A549 (cell line): ENCODE data around the gene BOC. TPM values are rescaled to one million over a fixed set of nuclear protein-coding genes. Genes with fewer than 3 reads are reported as not detected.

Source experiments
- ATAC-seq, 2 experiments: fragments of 200-7000 bp in 1 of 2; fragments of >200 bp in 1 of 2; cut with Nextera tagmentation in 1 of 2; cut with Tn5 transposase in 1 of 2; 3 replicates each; pipeline versions ENCODE4 v1.8.0 to v1.9.1; 2018 to 2020; ENCODE audit warnings: mild to moderate bottlenecking in 1 of 2, moderate library complexity in 1 of 2
- CTCF ChIA-PET: fragments of 300-600 bp; sonication (Branson Sonifier 250); formaldehyde crosslinking; extraction: SDS; loops from one replicate; lab custom pipeline; 2021; ENCODE audit warnings: antibody characterized with exemption, inconsistent platforms; lab: Yijun Ruan, JAX
- POLR2A ChIA-PET: fragments of 350-600 bp; formaldehyde crosslinking; extraction: SDS; loops from one replicate; lab custom pipeline; 2021; ENCODE audit warnings: antibody characterized with exemption, inconsistent platforms; lab: Yijun Ruan, JAX
- DNase-seq, 2 experiments: peaks; one replicate each; pipeline versions ENCODE4 v3.0.0 to v3.0.0-alpha.2; 2011 to 2016; ENCODE audit warnings: low read depth in 1 of 2, low spot score in 1 of 2
- FAIRE-seq: peaks from 2 replicates; lab custom pipeline; 2011; peaks lifted over from hg19 to GRCh38; lab: Jason Lieb, UNC
- H3K27ac ChIP-seq, 2 experiments: fragments of >200 bp; sonication (Bioruptor Twin); formaldehyde crosslinking; 3 replicates each; pipeline ENCODE4 v1.5.1; 2016 to 2017
- H3K4me1 ChIP-seq: fragments of >200 bp; sonication (Bioruptor Twin); formaldehyde crosslinking; 3 replicates; pipeline ENCODE4 v1.6.1; 2016
- H3K4me2 ChIP-seq: fragments of >200 bp; sonication (Bioruptor Twin); formaldehyde crosslinking; 3 replicates; pipeline ENCODE4 v1.6.1; 2016
- H3K4me3 ChIP-seq: fragments of >200 bp; sonication (Bioruptor Twin); formaldehyde crosslinking; 3 replicates; pipeline ENCODE4 v1.5.1; 2016
- H3K9me3 ChIP-seq: fragments of >200 bp; sonication (Bioruptor Twin); formaldehyde crosslinking; 3 replicates; pipeline ENCODE4 v1.6.1; 2016
- CHD2 ChIP-seq: fragments of 150-350 bp; IDR thresholded peaks from 2 replicates; pipeline ENCODE4 v1.6.1; 2014; ENCODE audit warnings: low read length; ENCODE audit not compliant: partially characterized antibody
- EHF ChIP-seq: fragments of 250-450 bp; sonication (Bioruptor Pico); IDR thresholded peaks from 2 replicates; pipeline ENCODE4 v1.5.0; 2020; ENCODE audit warnings: mild to moderate bottlenecking
- EHMT2 ChIP-seq: fragments of 200-600 bp; sonication (generic); IDR thresholded peaks from 2 replicates; pipeline ENCODE4 v1.6.1; 2016; ENCODE audit warnings: antibody characterized with exemption, low read depth, mild to moderate bottlenecking, moderate library complexity
- FOSB ChIP-seq: fragments of 250-450 bp; sonication (Bioruptor Pico); IDR thresholded peaks from 2 replicates; pipeline ENCODE4 v1.5.0; 2020; ENCODE audit warnings: mild to moderate bottlenecking, moderate library complexity
- FOXS1 ChIP-seq: fragments of 250-450 bp; sonication (Bioruptor Pico); IDR thresholded peaks from 2 replicates; pipeline ENCODE4 v1.5.0; 2020; ENCODE audit warnings: mild to moderate bottlenecking, moderate library complexity
- GATA3 ChIP-seq: IDR thresholded peaks from 2 replicates; pipeline ENCODE4 v1.6.1; 2012; ENCODE audit warnings: borderline replicate concordance
- HDAC2 ChIP-seq: fragments of 200-600 bp; sonication (generic); IDR thresholded peaks from 2 replicates; pipeline ENCODE4 v1.6.1; 2016
- HEYL ChIP-seq: fragments of 250-450 bp; sonication (Bioruptor Pico); IDR thresholded peaks from 2 replicates; pipeline ENCODE4 v1.8.0; 2021; ENCODE audit warnings: mild to moderate bottlenecking, moderate library complexity
- HOXA7 ChIP-seq: fragments of 250-450 bp; sonication (Bioruptor Pico); IDR thresholded peaks from 2 replicates; pipeline ENCODE4 v1.5.0; 2020; ENCODE audit warnings: mild to moderate bottlenecking, moderate library complexity
- HOXB13 ChIP-seq: fragments of 250-450 bp; sonication (Bioruptor Pico); IDR thresholded peaks from 2 replicates; pipeline ENCODE4 v1.5.0; 2020; ENCODE audit warnings: low read depth, mild to moderate bottlenecking, moderate library complexity
- JUN ChIP-seq, 2 experiments: fragments of >200 bp; sonication (Bioruptor Twin); formaldehyde crosslinking; IDR thresholded peaks; 2 replicates in 1 of 2; 3 replicates in 1 of 2; pipeline ENCODE4 v1.6.1; 2016 to 2017
- JUNB ChIP-seq: fragments of >200 bp; sonication (Bioruptor Twin); formaldehyde crosslinking; IDR thresholded peaks from 2 replicates; pipeline ENCODE4 v1.6.1; 2016
- KDM5A ChIP-seq: fragments of 200-600 bp; sonication (generic); IDR thresholded peaks from 2 replicates; pipeline ENCODE4 v1.6.1; 2016; ENCODE audit warnings: antibody characterized with exemption, mild to moderate bottlenecking
- MAFK ChIP-seq: fragments of 450-650 bp; IDR thresholded peaks from 2 replicates; pipeline ENCODE4 v1.6.1; 2014; ENCODE audit not compliant: partially characterized antibody
- MYC ChIP-seq: IDR thresholded peaks from 2 replicates; pipeline ENCODE4 v1.6.1; 2012; ENCODE audit warnings: mild to moderate bottlenecking, inconsistent platforms, low read length, improper control_type of control experiment, borderline replicate concordance
- NR3C1 ChIP-seq: fragments of >200 bp; sonication (Bioruptor Twin); formaldehyde crosslinking; IDR thresholded peaks from 3 replicates; pipeline ENCODE4 v1.6.1; 2017
- PHF8 ChIP-seq: fragments of 200-600 bp; sonication (generic); IDR thresholded peaks from 2 replicates; pipeline ENCODE4 v1.6.1; 2016; ENCODE audit warnings: low read depth, mild to moderate bottlenecking, antibody characterized with exemption, moderate library complexity, borderline replicate concordance
- POLR2A ChIP-seq: IDR thresholded peaks from 2 replicates; pipeline ENCODE4 v1.6.1; 2012; ENCODE audit warnings: mild to moderate bottlenecking, low read length
- POLR2AphosphoS2 ChIP-seq: conservative IDR thresholded peaks from 2 replicates; pipeline ENCODE4 v1.6.1; 2012; ENCODE audit warnings: low read length, improper control_type of control experiment, inconsistent platforms
- SMC3 ChIP-seq: fragments of >200 bp; sonication (Bioruptor Twin); formaldehyde crosslinking; IDR thresholded peaks from 3 replicates; pipeline ENCODE4 v1.6.1; 2018; ENCODE audit warnings: inconsistent platforms
- TFCP2L1 ChIP-seq: fragments of 250-450 bp; sonication (Bioruptor Pico); IDR thresholded peaks from 2 replicates; pipeline ENCODE4 v1.5.0; 2021; ENCODE audit warnings: mild to moderate bottlenecking
- TP53 ChIP-seq: fragments of 250-450 bp; sonication (Bioruptor Pico); IDR thresholded peaks from 2 replicates; pipeline ENCODE4 v1.5.0; 2021; ENCODE audit warnings: mild to moderate bottlenecking, moderate library complexity
- ZC3H11A ChIP-seq: fragments of 450-650 bp; IDR thresholded peaks from 2 replicates; pipeline ENCODE4 v1.6.1; 2014; ENCODE audit warnings: antibody characterized with exemption, mild to moderate bottlenecking
- ZNF302 ChIP-seq: fragments of 250-450 bp; sonication (Bioruptor Pico); IDR thresholded peaks from 2 replicates; pipeline ENCODE4 v1.9.0; 2021; ENCODE audit warnings: inconsistent platforms, mild to moderate bottlenecking, moderate library complexity
- ZSCAN20 ChIP-seq: fragments of 250-450 bp; sonication (Bioruptor Pico); IDR thresholded peaks from 2 replicates; pipeline ENCODE4 v1.8.0; 2022; ENCODE audit warnings: mild to moderate bottlenecking, moderate library complexity
- WGBS: methylation state at CpG from one replicate; pipeline ENCODE4 v1.1.6; 2017; ENCODE audit errors: missing lambda C conversion rate; 5-methylcytosine and 5-hydroxymethylcytosine counted together
- polyA plus RNA-seq, 4 experiments: library from polyadenylated mRNA; depleted of rRNA in 3 of 4; stranded (reverse); fragments of >200 nt; fragmentation: RNase III in 1 of 4; extraction: RNeasy Plus Mini Kit Qiagen cat#74134 plus additional on column Dnase treatment in 1 of 4; gene quantifications; 2 replicates in 3 of 4; 3 replicates in 1 of 4; pipeline ENCODE4 v1.2.3, GENCODE V29; 2011 to 2017
- TF ChIP-seq, protein P1 (sequence below): fragments of >200 bp; sonication (Bioruptor Twin); formaldehyde crosslinking; IDR thresholded peaks from 3 replicates; pipeline ENCODE4 v1.6.1; 2016
- TF ChIP-seq, protein P2 (sequence below): IDR thresholded peaks from 2 replicates; pipeline ENCODE4 v1.6.1; 2012
- TF ChIP-seq, protein P3 (sequence below): fragments of >200 bp; sonication (Bioruptor Twin); formaldehyde crosslinking; IDR thresholded peaks from 3 replicates; pipeline ENCODE4 v1.5.1; 2016

BOC gene
- polyA plus RNA-seq, 2 of the 4 experiments (the other 2 are of a cell fraction), result 4.0 TPM

DNA sequence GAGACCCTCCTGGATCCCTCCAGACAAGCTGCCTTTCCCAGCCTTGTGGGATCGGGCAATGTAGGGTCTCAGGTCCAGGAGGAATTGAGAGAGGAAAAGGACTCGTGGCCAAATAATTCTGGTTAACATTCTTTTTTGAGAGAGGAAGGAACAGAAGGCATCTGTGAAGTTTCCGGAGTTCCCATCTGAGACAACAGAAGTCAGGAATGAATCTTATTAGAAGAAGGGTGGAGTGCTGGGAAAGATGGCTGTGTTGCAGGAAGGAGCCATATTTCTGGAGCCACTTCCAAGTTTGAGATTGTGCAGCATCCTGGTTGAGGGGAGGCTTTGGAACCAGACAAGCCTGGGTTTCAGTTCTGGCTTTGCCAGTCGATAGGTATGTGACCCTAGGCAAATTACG is 9.4 kb downstream of the BOC start:
- FAIRE-seq (no peak), DNase-seq (no peak), ATAC-seq (no peak)
- WGBS, result 75% methylated on average over 5 of the region's 5 CpGs
- Histone ChIP-seq H3K4me2 (no peak overlapping the region), H3K27ac (no peak overlapping the region), H3K4me3 (no peak overlapping the region), H3K9me3 (no peaks in the 10 kb centered on the region), H3K4me1 (no peaks in the 10 kb centered on the region)
- TF ChIP-seq POLR2A (no peak), SMC3 (no peak), EHMT2 (no peak), GATA3 (no peak), ZSCAN20 (CRISPR knock-in tag) (no peak), TP53 (CRISPR knock-in tag) (no peak), MYC (no peak), POLR2AphosphoS2 (no peak)
- TF ChIP-seq, protein P1, sequence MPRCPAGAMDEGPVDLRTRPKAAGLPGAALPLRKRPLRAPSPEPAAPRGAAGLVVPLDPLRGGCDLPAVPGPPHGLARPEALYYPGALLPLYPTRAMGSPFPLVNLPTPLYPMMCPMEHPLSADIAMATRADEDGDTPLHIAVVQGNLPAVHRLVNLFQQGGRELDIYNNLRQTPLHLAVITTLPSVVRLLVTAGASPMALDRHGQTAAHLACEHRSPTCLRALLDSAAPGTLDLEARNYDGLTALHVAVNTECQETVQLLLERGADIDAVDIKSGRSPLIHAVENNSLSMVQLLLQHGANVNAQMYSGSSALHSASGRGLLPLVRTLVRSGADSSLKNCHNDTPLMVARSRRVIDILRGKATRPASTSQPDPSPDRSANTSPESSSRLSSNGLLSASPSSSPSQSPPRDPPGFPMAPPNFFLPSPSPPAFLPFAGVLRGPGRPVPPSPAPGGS, result no peak
- CTCF ChIA-PET, result no interaction called here
- POLR2A ChIA-PET, result no interaction called here

DNA sequence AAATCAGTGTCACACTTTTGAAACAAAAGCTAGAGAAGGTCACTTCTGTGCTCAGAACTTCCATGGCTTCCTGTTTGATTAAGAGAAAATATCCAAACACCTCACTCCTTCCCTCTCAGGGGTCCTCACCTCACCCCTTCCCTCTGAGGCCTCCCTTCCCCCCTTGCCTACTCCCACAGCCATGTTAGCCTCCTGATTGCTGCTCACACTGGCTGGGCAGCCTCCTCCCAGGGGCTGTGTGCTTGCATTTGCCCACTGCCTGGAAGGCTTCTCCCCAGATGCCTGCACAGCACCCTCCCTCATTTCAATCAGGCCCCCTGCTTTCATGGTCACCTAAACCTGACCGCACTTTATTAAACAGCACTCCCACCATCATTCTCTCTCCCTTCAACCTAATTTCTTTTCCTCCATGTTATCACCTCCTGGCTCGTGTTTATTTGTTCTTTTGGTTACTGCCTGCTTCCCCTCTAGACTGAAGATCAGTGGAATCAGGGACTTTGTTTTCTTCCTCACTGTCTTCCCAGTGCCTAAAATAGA is 10.4 kb downstream of the BOC start:
- Histone ChIP-seq H3K4me2 (no peak overlapping the region), H3K9me3 (no peaks in the 10 kb centered on the region), H3K4me3 (no peak overlapping the region), H3K27ac (no peak overlapping the region), H3K4me1 (no peaks in the 10 kb centered on the region)
- TF ChIP-seq TFCP2L1 (CRISPR knock-in tag) (no peak), PHF8 (no peak), POLR2AphosphoS2 (no peak), JUN (IDR thresholded peaks at IDR 0.05) (no peak), TP53 (CRISPR knock-in tag) (no peak), FOXS1 (CRISPR knock-in tag) (no peak), EHMT2 (no peak), ZC3H11A (no peak), CHD2 (no peak), HDAC2 (no peak), ZSCAN20 (CRISPR knock-in tag) (no peak), ZNF302 (no peak), EHF (no peak), HOXB13 (CRISPR knock-in tag) (no peak), JUNB (no peak)
- TF ChIP-seq, protein P2, sequence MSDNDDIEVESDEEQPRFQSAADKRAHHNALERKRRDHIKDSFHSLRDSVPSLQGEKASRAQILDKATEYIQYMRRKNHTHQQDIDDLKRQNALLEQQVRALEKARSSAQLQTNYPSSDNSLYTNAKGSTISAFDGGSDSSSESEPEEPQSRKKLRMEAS, result no peak
- FAIRE-seq (no peak), DNase-seq (no peak), ATAC-seq (no peak)
- 79% methylated on average over 2 of the region's 2 CpGs for WGBS
- ChIA-PET POLR2A (no interaction called here), CTCF (no interaction called here)

DNA sequence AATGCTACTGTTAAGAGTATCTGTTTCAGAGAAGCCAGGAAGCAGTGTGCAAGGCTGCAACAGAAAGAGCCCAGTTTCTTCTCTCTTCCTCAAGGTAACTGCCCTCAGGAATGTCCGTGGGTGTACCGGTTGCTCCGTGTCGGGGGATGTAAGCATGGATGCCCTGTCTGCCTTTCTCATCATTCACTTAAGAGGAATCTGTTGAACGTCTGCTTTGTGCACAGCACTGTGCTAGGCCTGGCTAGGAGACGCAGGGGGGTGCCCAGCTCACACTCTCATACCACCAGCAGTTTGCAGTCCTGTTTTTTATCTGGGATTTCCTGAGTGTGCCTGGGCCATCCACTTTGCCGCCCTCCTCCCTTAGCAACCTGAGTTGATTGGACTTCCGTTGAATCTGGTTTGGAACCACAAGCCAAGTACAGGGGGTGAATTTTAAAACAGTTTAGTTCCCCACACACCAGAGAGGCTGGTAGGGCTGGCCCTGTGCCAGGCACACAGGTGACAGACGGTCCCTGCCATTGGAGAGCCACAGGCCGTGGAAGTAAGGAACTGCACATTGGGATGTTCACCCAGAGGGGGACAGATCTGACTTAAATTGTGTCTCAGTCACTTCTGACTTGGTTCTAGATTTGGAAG is 11.2 kb downstream of the BOC start:
- WGBS, result 71% methylated on average over 10 of the region's 10 CpGs
- ATAC-seq (no peak), DNase-seq (no peak), FAIRE-seq (no peak)
- ChIA-PET CTCF (interaction anchor here (1.3 kb wide), 1 partner anchor 72 kb away, joined by 3 read pairs; no protein-coding TSS in a partner anchor), POLR2A (no interaction called here)
- TF ChIP-seq FOXS1 (CRISPR knock-in tag), result no peak
- TF ChIP-seq, protein P3, sequence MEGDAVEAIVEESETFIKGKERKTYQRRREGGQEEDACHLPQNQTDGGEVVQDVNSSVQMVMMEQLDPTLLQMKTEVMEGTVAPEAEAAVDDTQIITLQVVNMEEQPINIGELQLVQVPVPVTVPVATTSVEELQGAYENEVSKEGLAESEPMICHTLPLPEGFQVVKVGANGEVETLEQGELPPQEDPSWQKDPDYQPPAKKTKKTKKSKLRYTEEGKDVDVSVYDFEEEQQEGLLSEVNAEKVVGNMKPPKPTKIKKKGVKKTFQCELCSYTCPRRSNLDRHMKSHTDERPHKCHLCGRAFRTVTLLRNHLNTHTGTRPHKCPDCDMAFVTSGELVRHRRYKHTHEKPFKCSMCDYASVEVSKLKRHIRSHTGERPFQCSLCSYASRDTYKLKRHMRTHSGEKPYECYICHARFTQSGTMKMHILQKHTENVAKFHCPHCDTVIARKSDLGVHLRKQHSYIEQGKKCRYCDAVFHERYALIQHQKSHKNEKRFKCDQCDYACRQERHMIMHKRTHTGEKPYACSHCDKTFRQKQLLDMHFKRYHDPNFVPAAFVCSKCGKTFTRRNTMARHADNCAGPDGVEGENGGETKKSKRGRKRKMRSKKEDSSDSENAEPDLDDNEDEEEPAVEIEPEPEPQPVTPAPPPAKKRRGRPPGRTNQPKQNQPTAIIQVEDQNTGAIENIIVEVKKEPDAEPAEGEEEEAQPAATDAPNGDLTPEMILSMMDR, result no peak
- no peak for TF ChIP-seq HOXA7 (CRISPR knock-in tag)
- TF ChIP-seq TP53 (CRISPR knock-in tag), result no peak
- no peak for TF ChIP-seq MAFK
- TF ChIP-seq FOSB (CRISPR knock-in tag), result no peak
- TF ChIP-seq HEYL (CRISPR knock-in tag), result no peak
- TF ChIP-seq, protein P2, result no peak
- TF ChIP-seq KDM5A, result no peak
- no peak for TF ChIP-seq ZSCAN20 (CRISPR knock-in tag)
- no peak for TF ChIP-seq NR3C1
- Histone ChIP-seq H3K4me3 (no peak overlapping the region), H3K4me2 (no peak overlapping the region), H3K27ac (no peak overlapping the region), H3K9me3 (no peaks in the 10 kb centered on the region), H3K4me1 (no peaks in the 10 kb centered on the region)
